ENCODE data around the gene MN1.

DNA sequence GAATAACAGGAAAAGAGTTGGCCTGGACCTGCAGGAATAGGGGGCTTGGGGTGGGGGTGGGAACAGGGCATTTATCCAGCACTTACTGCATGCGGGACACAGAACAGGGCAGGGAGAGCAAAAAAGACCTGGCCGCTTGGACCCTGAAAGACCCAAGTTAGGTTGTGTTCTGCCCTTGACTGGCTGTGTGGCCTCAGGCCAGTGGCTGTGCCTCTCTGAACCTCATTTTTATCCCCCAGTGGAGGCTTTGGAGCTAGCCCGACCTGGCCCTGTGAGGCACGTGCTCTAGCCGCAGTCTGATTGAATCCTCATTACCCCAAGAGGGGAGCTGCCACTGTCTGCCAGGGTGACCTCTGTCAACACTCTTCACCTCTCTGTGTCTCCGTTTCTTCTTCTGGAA lies 68.7 kb downstream of the MN1 start:
- TF ChIP-seq EZH2phosphoT487 (conservative IDR thresholded peaks at IDR 0.05; ENCODE audit: low read length), result no peak
- TF ChIP-seq, protein P1, sequence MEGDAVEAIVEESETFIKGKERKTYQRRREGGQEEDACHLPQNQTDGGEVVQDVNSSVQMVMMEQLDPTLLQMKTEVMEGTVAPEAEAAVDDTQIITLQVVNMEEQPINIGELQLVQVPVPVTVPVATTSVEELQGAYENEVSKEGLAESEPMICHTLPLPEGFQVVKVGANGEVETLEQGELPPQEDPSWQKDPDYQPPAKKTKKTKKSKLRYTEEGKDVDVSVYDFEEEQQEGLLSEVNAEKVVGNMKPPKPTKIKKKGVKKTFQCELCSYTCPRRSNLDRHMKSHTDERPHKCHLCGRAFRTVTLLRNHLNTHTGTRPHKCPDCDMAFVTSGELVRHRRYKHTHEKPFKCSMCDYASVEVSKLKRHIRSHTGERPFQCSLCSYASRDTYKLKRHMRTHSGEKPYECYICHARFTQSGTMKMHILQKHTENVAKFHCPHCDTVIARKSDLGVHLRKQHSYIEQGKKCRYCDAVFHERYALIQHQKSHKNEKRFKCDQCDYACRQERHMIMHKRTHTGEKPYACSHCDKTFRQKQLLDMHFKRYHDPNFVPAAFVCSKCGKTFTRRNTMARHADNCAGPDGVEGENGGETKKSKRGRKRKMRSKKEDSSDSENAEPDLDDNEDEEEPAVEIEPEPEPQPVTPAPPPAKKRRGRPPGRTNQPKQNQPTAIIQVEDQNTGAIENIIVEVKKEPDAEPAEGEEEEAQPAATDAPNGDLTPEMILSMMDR (IDR thresholded peaks at IDR 0.05; ENCODE audit: insufficient read depth, low read length, poor library complexity, severe bottlenecking), result no peak

Measured in SU-DHL-6 (cell line).